Endometrial microvascular endothelial cells (primary cell): Measurements from ENCODE around the gene FAM3A. TPM values are rescaled to one million over a fixed set of nuclear protein-coding genes. Genes with fewer than 3 reads are reported as not detected.

ENCODE experiments used
- in situ Hi-C: cut with HindIII; loops from 2 replicates; pipeline ENCODE4 v1.10.0; 2017; ENCODE audit warnings: low sequenced_read_pairs, low pct_unique_long_range_greater_than_20kb; ENCODE audit errors: inconsistent ontology term
- total RNA-seq: library from RNA; depleted of rRNA; stranded (reverse); fragments of >200 nt; gene quantifications from one replicate; pipeline ENCODE4 v1.2.3, GENCODE V29; 2015; ENCODE audit errors: inconsistent ontology term

FAM3A gene
- total RNA-seq, 1 donor from 2014 or later = 44.4 TPM

DNA sequence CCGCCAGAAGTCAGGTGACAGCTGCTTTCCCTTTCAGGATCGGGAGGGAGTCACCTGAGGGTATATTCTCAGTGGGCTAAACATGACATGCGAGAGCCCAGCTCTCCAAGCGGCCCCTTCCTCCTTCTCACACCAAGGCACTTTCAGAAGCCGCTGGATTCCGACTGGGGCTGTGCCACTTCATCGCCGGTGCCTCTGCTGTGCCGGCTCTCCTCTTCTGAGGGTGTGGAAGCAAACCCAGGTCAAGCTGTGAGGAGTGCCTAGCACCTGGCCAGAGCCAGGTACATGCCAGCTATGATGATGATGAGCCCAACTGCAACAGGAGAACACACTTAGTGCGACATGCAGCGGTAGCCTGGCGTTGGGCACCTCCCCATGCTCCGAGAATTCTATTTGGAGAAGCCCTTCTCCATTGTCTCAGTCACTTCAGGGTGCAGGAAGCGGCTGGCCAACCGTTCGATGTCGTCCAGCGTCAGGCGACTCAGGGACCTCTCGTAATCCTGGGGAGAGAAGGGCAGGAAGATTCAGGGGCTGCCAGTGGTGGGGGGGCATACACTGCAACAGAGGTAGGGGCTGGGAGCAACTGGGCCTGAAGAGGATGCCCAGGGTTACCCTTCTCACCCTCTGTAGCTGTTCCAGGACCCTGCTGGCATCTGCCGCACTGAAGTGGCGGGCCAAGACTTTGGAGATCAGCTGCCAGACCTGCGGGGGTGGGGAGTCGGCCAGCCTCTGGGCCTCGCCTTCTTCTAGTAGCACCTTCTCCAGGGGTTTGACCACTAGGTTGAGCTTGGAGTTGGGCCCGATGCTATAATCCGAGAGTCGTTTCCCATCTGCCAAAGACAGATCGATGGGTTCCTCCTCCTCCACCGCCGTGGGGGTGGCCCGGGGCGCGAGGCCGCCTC lies 30.6 kb downstream of the FAM3A start:
- in situ Hi-C loops = no loop called here

DNA sequence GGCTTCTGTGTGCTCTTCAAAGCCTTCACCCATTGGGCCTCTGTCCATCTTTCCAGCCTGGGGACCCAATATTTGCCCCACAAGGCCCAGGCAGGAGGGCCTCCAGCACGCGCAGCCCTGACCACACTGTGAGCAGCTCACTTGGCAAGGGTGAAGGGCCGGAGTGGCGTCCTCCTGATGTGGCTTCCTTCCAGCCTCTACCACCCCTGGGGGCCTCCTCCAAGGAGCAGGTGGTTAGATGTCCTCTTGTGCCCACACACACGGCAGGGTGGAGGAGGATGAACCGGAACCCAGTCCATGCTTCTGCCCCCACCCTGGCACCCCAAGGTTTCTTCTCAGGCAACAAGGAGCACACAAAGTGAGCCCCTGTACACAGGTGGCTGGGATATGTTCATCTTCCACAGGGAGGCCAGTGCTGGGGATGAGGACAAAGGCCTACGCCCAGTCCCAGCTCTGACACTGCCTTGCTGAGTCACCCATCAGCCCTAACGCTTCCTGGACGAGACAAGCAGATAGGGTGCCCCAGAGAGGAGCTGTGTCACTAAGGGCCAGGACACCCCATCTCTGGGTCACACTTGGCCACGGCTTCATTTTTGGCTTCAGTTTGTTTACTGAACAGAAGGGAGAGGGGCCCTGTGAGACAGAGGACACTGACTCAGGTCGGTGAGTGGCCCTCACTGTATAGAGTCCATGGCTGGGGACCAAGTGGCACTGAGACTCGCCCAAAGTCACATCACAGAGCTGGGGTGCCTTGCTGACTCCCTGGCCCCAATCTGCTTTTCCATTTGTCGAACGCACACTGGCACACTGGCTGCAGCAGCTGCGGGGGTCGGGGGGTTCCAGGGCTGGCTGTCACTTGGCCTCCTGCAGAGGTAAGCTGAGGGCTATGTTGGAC lies 31.5 kb downstream of the FAM3A start:
- in situ Hi-C loops = no loop called here

DNA sequence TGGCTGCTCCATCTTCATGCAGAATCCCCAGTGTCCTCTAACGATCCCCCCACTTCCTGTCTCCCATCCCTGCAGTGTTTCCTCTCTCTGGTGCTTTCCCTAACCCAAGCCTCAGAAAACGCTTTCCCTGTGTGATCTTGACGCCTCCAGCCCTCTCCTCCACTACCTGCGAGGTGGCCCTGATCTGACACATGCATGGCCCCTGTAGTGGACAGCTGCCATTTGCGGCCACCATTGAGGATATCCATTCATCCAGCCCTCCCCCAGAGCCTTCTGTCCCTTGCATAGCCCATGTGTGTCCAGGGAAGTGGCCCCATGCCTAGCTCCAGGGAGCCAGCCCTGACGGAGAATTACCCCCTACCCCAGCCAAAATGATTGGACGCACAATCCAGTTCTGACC lies 32.7 kb downstream of the FAM3A start:
- in situ Hi-C loops = no loop called here

DNA sequence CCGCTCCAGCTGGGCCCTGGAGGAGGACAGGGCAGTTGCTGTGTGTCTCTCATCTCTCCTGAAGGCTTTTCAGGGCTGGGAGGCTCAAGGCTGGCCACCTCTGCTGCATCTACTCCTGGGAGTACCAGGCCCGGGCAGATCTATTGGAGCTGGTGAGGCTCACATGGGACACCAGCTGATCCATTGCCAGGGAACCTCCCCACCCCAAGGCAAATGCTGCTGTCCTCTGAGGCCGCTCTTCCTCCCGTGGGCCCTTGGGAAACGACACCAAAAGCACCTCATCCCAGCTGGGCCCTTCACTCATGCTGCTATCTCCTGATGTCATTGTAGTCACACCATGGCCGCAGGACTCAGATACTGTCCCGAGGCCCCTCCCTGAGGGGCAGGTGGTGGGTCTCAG lies 33.2 kb downstream of the FAM3A start:
- in situ Hi-C loops = no loop called here

DNA sequence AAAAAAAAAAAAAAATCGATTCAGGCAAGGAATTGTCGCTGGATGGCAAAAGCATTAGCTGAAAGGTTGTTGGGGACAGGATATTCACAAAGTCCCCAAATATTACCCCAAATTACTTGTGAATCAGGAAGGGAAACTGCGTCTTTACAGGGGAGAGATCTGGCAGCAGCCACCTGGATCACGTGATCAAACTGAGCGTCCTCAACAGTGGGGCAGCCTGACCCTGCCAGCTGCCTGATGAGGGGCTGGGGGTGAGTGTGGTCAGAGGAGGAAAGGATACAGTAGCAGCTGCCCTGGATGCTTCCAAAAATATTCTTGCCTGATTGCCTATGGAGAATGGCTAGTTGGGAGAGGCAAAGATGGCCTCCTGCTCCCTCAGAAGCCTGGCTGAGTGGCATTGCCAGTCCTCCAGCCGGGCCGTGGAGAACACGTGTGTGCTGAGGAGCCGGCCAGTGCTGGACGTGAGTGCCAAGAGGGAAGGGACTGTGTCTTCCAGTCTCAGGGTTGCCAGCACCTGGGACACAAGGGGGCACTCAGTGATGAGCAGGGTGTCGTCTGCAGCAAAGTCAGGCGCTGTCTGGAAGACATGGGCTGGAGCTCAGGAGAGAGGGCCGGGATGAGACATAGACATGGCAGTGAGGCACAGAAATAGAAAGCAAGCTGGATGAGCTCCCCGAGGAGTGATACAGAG lies 34.0 kb downstream of the FAM3A start:
- in situ Hi-C loops = no loop called here

DNA sequence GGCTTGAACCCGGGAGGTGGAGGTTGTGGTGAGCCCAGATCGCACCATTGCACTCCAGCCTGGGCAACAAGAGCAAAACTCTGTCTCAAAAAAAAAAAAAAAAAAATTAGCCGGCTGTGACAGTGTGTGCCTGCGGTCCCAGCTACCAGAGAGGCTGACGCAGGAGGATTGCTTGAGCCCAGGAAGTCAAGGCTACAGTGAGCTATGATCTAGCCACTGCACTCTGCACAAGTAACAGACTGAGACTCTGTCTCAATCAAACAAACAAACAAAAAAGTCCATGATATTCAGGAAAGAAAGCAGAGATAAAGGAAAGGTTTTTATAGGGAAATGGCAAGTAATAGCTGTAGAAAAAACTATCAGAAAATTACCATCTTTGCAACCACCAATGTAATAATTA lies 34.8 kb downstream of the FAM3A start:
- in situ Hi-C loops = no loop called here

DNA sequence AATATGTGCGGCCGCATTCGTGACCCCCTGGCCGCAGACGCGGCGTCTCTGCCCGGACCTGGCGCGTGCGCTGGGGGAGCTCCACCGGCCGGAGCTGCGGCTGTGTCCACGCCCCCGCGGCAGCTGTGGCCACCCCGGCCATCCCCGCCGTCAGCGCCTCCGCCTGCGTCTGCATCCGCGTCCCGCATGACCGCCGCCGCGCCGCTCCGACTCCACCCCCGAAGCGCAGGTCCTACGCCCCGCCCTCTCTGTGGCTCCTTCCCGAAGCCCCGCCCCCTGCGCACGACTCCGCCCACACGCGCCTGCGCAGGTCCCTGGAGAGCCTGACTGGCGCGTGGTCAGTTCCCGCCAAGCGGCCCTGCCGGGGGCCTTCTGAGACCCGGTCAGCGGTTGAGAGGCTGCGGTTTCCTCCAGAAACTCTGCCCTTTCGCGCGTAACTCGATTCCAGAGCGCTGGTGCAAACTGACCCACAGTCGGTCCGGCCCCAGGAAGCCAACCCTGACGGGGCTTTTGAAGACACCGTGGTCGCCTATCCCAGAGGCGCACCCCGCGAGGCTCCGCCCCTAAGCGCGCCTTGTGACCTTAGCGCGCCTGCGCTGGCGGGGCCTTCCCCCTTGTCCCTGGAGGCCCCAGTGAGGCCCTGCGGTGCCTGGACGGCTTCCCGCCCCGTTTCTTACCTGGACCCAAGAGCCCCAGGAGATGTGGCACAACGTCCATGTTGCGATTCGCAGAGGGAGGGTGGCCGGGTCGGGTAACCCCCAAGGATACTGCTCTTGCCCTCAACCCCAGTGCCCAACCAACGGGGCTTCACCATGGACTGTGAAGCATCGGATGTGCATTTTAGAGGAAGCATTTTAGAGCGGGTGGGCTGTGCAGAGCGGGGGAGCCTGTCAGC lies 37.1 kb downstream of the FAM3A start, which contains the start of gene LAGE3:
Gene LAGE3, minus strand, starts transcription at position 554 of the 895 bp plus-strand sequence. Its CDS starts 366 bp downstream, at position 188.
- in situ Hi-C loops = no loop called here

DNA sequence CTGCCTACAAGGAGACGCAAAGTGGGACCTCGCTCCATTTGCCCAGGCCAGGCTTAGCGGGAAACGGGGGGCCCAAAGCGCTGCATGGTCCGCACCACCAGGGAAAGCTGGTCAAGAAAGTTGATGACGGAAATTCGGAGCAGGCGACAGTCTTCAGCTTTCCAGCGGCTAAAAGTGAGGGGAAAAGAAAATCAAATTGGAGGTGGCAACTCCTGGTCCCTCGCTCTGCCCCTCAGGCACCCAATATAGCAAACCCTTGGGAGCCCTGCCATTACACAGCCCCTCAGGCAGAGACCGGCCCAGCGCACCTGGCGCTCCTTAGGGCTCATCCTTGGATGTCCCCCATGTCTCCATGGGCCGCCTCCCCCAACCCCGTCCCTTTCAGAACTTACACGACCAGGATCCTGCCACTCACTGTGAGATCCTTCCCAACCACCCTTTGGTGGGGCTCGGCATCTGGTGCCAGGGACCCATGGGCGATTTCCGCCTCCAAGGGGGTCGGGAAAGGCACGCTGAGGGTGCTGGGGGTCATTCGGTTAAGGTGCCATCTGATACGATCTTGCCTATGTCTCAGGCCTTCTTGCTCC lies 38.0 kb downstream of the FAM3A start:
- in situ Hi-C loops = no loop called here

DNA sequence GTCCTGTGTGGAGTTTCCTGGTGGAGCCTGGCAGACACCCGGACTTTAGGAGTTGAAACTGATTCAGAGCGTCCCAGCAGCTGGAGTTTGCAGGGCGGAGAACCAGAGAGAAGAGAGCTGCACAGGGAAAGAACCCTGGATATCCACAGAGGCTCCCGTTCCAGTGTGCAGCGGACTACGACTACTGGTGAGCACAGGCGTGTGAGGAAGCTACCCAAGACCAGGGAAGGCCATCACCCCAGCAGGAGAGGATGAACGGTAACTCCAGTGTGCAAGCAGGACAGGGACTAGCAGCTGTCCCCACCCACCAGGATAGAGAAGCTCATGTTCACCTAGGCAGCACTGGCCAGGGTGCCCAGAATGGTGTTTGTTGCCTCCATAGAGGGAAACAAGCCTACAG lies 39.2 kb downstream of the FAM3A start:
- in situ Hi-C loops = no loop called here

DNA sequence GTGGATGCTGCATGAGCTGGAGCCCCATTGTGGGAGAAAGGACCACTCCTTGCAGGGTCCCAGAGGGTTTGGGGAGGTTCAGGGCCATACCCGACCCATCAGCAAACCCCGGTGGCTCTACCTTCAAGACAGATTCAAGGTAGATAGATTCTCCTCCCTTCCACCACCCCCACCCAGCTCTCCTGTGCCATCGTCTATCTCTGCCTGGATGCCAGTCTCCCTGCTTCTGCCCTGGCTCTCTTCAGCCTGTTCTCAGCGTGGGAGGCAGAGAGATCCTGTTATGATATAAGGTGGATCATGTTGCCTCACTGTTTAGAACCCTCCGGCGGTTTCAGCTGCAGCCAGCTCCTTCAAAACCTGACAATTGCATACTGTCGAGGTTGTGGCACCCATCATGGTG lies 42.3 kb downstream of the FAM3A start:
- in situ Hi-C loops = no loop called here

DNA sequence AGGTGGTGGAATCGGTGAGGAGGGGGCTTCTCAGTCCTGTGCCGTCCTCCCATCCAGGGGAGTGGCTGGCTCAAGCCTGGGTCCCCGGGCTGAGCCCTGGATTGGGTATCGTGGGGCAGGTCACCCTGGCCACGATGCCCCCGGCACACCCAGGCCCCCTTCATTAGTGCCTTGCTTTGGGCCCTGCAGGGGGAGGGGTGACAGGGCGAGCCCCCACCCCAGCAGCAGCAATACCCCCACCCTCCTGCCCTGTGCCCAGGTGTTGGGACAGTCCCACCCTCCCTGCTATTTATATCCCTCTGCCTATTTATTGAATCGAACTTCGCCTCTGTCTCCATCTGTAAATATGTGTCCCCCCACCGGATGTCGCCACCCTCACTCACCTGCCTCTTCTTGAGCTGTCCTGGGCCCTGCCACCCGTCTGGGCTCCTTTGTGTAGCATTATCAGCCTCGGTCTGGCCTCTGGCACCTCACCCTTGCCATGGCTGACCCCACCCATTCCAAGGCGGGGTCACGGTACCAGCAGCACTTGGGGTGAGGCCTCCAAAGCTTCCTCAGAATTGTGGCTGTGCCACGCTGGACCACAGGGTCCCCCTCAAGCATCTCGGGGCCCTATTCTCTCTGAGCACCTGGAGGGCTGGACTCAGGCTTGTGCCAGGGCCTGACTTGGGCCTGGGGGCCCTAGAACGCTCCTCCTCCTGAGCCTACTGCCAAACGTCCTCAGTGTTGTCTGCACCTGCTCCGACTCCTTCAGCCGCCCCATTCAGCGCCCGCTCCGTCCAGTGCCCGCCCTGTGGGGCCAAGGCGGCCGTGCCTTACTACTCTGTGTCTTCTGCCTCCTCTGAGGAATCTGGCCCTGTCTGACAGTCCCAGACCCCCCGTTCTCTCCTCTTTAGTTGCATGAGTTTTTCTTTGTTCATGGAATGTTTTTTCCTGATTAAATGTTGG lies 43.1 kb downstream of the FAM3A start:
- in situ Hi-C loops = no loop called here

DNA sequence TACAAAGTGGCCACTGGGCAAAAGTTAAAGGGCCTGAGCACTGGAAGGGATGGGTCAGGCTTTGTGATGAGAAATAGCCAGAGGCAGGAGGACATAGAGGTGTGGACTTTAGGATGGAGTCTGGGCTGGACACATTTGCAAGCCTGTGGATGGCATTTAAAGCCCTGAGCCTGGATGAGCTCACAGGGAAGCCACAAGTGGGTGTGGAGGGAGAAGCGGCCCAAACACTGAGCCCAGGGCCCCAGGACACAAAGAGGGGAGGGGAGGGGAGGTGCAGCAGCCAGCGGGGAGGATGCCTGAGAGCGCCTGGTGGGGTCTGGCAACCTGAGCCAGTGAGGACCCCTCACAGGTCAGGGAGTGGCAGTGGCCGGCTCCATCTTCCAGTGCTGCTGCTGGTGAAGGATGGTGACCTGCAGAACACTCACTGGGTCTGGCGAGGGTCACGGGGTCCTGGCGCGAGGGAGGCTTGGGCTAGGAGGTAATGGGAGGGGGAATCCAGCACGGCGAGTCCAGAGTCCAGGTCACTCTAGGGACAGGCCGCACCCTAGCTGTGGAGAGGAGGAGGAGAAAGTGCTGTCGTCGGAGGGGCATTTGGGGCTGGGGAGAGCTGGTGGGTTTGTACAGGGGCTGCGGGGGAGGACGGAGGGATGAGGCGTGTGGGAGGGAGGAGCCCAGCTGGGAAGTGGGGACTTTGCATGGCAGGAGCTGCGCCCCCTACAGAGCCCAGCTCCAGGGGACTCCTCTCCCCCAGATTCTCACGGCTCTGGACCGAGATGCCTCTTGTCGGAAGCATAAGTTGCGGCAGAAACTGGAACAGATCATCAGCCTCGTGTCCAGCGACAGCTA lies 44.0 kb downstream of the FAM3A start:
- in situ Hi-C loops = no loop called here

DNA sequence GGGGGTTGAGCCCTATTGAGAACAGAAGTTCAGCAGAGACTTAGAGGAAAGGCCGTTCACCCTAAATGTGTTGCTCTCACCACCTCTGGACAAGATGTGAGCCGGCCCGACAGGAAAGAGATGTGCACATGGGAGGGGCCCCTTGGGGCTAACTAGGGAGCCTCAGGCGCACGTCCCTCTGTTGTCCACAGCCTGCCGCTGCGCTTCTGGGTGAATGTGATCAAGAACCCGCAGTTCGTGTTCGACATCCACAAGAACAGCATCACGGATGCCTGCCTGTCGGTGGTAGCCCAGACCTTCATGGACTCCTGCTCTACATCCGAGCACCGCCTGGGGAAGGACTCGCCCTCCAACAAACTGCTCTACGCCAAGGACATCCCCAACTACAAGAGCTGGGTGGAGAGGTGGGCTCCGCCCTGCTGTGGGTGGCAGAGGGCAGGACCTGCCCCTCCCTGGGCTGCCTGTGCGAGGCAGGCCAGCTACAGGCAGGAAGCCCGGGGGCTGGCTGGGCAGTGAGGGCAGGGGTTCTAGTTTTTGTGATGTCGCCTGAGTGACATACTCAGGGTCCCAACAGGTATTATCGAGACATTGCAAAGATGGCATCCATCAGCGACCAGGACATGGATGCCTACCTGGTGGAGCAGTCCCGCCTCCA lies 45.0 kb downstream of the FAM3A start:
- in situ Hi-C loops = no loop called here

DNA sequence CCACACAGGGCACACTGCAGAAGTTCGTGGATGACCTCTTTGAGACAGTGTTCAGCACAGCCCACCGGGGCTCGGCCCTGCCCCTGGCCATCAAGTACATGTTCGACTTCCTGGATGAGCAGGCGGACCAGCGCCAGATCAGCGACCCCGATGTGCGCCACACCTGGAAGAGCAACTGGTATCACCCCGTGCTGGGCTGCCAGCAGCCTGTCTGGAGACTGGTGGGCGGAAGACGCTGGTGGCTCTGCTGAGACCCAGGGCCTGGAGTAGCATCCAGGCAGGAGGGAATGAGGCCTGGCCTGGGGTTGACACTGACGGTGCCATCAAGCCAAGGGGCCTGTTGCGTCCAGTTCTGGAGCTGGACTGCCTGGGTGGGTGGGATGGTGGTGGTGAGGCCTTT lies 45.6 kb downstream of the FAM3A start:
- in situ Hi-C loops = no loop called here

DNA sequence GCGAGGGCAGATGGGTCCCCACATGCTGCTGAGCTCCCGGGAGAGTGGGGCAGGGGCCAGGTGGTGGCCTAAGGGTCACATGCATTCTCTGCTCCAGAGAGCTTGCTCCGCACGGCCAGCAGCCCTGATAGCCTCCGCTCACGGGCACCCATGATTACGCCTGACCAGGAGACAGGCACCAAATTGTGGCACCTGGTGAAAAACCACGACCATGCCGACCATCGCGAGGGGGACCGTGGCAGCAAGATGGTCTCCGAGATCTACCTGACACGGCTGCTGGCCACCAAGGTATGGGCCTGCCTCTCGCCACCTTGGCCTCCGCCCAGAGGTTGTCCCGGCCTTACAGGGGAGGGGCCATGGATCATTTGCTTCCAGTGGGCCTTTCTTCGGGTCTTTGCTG lies 46.2 kb downstream of the FAM3A start:
- in situ Hi-C loops = no loop called here

DNA sequence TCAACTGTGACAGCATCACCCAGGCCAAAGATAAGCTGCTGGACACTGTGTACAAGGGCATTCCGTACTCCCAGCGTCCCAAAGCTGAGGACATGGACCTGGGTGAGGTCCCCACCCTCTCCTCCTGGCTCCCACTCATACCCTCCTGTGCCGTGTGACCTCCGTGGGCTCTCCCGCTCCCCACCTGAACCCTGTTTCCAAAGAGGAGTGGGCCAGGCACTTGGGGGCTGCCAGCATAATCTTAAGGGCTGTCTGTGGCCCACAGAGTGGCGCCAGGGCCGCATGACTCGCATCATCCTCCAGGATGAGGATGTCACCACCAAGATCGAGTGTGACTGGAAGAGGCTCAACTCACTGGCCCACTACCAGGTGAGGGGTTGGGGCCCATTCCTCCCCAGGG lies 46.9 kb downstream of the FAM3A start:
- in situ Hi-C loops = no loop called here
